IMR-90 (cell line): ENCODE data around the gene GRN. TPM values are rescaled to one million over a fixed set of nuclear protein-coding genes. Genes with fewer than 3 reads are reported as not detected.

ENCODE experiments used
- ATAC-seq: fragments of 200-7000 bp; cut with Tn5 transposase; 2 replicates; pipeline ENCODE4 v1.9.1; 2020; ENCODE audit warnings: low read depth, mild to moderate bottlenecking, moderate library complexity
- BruUV-seq: library from RNA; stranded (reverse); fragments of 400-500 nt; replicated peaks from 2 replicates; lab custom pipeline; 2021; lab: Mats Ljungman, UMichigan
- CTCF ChIA-PET: fragments of 300-600 bp; formaldehyde crosslinking; extraction: SDS; loops from one replicate; lab custom pipeline; 2021; ENCODE audit warnings: antibody characterized with exemption; lab: Yijun Ruan, JAX
- POLR2A ChIA-PET: fragments of 300-600 bp; sonication (Branson Sonifier 250); formaldehyde crosslinking; loops from one replicate; lab custom pipeline; 2022; ENCODE audit warnings: antibody characterized with exemption; ENCODE audit not compliant: unreplicated experiment; lab: Charles Lee
- DNase-seq: peaks from one replicate; pipeline ENCODE4 v3.0.0; 2013
- H2AFZ ChIP-seq: replicated peaks from 2 replicates; pipeline ENCODE3; 2013; ENCODE audit warnings: low read length, mild to moderate bottlenecking; ENCODE audit not compliant: poor library complexity
- H2AK5ac ChIP-seq: 2 replicates; pipeline ENCODE4 v1.6.1; 2013; ENCODE audit warnings: low read depth, low read length, inconsistent platforms
- H2AK9ac ChIP-seq: replicated peaks from 2 replicates; pipeline ENCODE3; 2013; ENCODE audit warnings: mild to moderate bottlenecking, low read depth, low read length, moderate library complexity; ENCODE audit not compliant: poor library complexity
- H2BK120ac ChIP-seq: 2 replicates; pipeline ENCODE4 v1.6.1; 2013; ENCODE audit warnings: low read depth, low read length, inconsistent platforms
- H2BK15ac ChIP-seq: 3 replicates; pipeline ENCODE4 v1.6.1; 2013; ENCODE audit warnings: low read depth, low read length, inconsistent platforms
- H2BK20ac ChIP-seq: 2 replicates; pipeline ENCODE4 v1.6.1; 2013; ENCODE audit warnings: low read depth, mild to moderate bottlenecking, inconsistent platforms, low read length, moderate library complexity
- H2BK5ac ChIP-seq: 2 replicates; pipeline ENCODE4 v1.6.1; 2013; ENCODE audit warnings: mild to moderate bottlenecking, low read depth, low read length, inconsistent platforms; ENCODE audit not compliant: poor library complexity, severe bottlenecking
- H3K14ac ChIP-seq: replicated peaks from 2 replicates; pipeline ENCODE4 v1.6.1; 2013; ENCODE audit warnings: low read depth, low read length, inconsistent platforms
- H3K18ac ChIP-seq: 2 replicates; pipeline ENCODE4 v1.6.1; 2013; ENCODE audit warnings: low read depth, low read length, control low read depth
- H3K23ac ChIP-seq: 2 replicates; pipeline ENCODE4 v1.6.1; 2013; ENCODE audit warnings: low read depth, low read length, inconsistent platforms
- H3K27ac ChIP-seq: 2 replicates; pipeline ENCODE4 v1.5.1; 2013; ENCODE audit warnings: mild to moderate bottlenecking, control low read depth, low read length; ENCODE audit not compliant: insufficient read depth
- H3K27me3 ChIP-seq: 2 replicates; pipeline ENCODE4 v1.6.1; 2013; ENCODE audit warnings: low read length; ENCODE audit not compliant: control insufficient read depth, insufficient read depth
- H3K36me3 ChIP-seq: 2 replicates; pipeline ENCODE4 v1.6.1; 2013; ENCODE audit warnings: low read length, mixed read lengths; ENCODE audit not compliant: control insufficient read depth, insufficient read depth
- H3K4ac ChIP-seq: 2 replicates; pipeline ENCODE4 v1.6.1; 2013; ENCODE audit warnings: low read depth, low read length, inconsistent platforms
- H3K4me1 ChIP-seq: 2 replicates; pipeline ENCODE4 v1.6.1; 2013; ENCODE audit warnings: low read length, mixed read lengths; ENCODE audit not compliant: control insufficient read depth, insufficient read depth
- H3K4me2 ChIP-seq: 2 replicates; pipeline ENCODE4 v1.6.1; 2013; ENCODE audit warnings: low read depth, mild to moderate bottlenecking, control low read depth, low read length, moderate library complexity
- H3K4me3 ChIP-seq: 2 replicates; pipeline ENCODE4 v1.5.1; 2013; ENCODE audit warnings: low read depth, mild to moderate bottlenecking, control low read depth, low read length, moderate library complexity; ENCODE audit not compliant: insufficient read depth
- H3K56ac ChIP-seq: 2 replicates; pipeline ENCODE4 v1.6.1; 2013; ENCODE audit warnings: low read length, inconsistent platforms; ENCODE audit not compliant: insufficient read depth; ENCODE audit errors: extremely low read depth
- H3K79me1 ChIP-seq, 2 experiments: 2 replicates each; pipeline ENCODE4 v1.6.1; 2013; ENCODE audit warnings: low read length in 2 of 2, inconsistent platforms in 1 of 2, low read depth in 1 of 2
- H3K9ac ChIP-seq: 2 replicates; pipeline ENCODE4 v1.6.1; 2013; ENCODE audit warnings: low read depth, low read length, control low read depth
- H3K9me1 ChIP-seq: 2 replicates; pipeline ENCODE4 v1.6.1; 2013; ENCODE audit warnings: low read length, inconsistent platforms; ENCODE audit not compliant: insufficient read depth
- H3K9me3 ChIP-seq: 2 replicates; pipeline ENCODE4 v1.6.1; 2013; ENCODE audit warnings: low read length; ENCODE audit not compliant: control insufficient read depth, insufficient read depth
- H4K20me1 ChIP-seq: 2 replicates; pipeline ENCODE4 v1.6.1; 2013; ENCODE audit warnings: low read length, inconsistent platforms; ENCODE audit not compliant: insufficient read depth
- H4K5ac ChIP-seq: 2 replicates; pipeline ENCODE4 v1.6.1; 2013; ENCODE audit warnings: mild to moderate bottlenecking, low read depth, low read length, control low read depth
- H4K8ac ChIP-seq, 2 experiments: 2 replicates each; pipeline ENCODE4 v1.6.1; 2013; ENCODE audit warnings: low read depth in 2 of 2, low read length in 2 of 2, control low read depth in 1 of 2, inconsistent platforms in 1 of 2
- H4K91ac ChIP-seq: 2 replicates; pipeline ENCODE4 v1.6.1; 2013; ENCODE audit warnings: low read depth, low read length, inconsistent platforms; ENCODE audit not compliant: insufficient read depth
- BHLHE40 ChIP-seq: fragments of 150-350 bp; IDR thresholded peaks from 2 replicates; pipeline ENCODE4 v1.6.1; 2016; ENCODE audit warnings: mild to moderate bottlenecking, low read depth, low read length
- CEBPB ChIP-seq: IDR thresholded peaks from 2 replicates; pipeline ENCODE4 v1.6.1; 2012; ENCODE audit warnings: low read depth, low read length, improper control_type of control experiment
- CHD1 ChIP-seq: IDR thresholded peaks from 2 replicates; pipeline ENCODE4 v1.6.1; 2012; ENCODE audit warnings: low read depth, low read length, improper control_type of control experiment
- ELK1 ChIP-seq: fragments of 150-350 bp; IDR thresholded peaks from 2 replicates; pipeline ENCODE4 v1.6.1; 2016; ENCODE audit warnings: low read depth, mild to moderate bottlenecking, low read length, moderate library complexity, borderline replicate concordance
- FOS ChIP-seq: fragments of 150-350 bp; IDR thresholded peaks from 2 replicates; pipeline ENCODE4 v1.6.1; 2016; ENCODE audit warnings: low read depth, low read length
- MAFK ChIP-seq: IDR thresholded peaks from 2 replicates; pipeline ENCODE4 v1.6.1; 2012; ENCODE audit warnings: low read depth, low read length, improper control_type of control experiment
- MXI1 ChIP-seq: IDR thresholded peaks from 2 replicates; pipeline ENCODE4 v1.6.1; 2012; ENCODE audit warnings: low read depth, mild to moderate bottlenecking, low read length, moderate library complexity, borderline replicate concordance
- POLR2A ChIP-seq: IDR thresholded peaks from 2 replicates; pipeline ENCODE4 v1.6.1; 2012; ENCODE audit warnings: mild to moderate bottlenecking, low read depth, low read length
- RCOR1 ChIP-seq: IDR thresholded peaks from 2 replicates; pipeline ENCODE4 v1.6.1; 2012; ENCODE audit warnings: mild to moderate bottlenecking, low read length, improper control_type of control experiment; ENCODE audit not compliant: insufficient replicate concordance
- RFX5 ChIP-seq: IDR thresholded peaks from 2 replicates; pipeline ENCODE4 v1.8.0; 2012; ENCODE audit warnings: low read depth, mild to moderate bottlenecking, low read length, moderate library complexity
- SMC3 ChIP-seq: fragments of 150-350 bp; IDR thresholded peaks from 2 replicates; pipeline ENCODE4 v1.6.1; 2016; ENCODE audit warnings: low read depth, mild to moderate bottlenecking, antibody characterized with exemption, low read length, moderate library complexity
- WGBS, 2 experiments: methylation state at CpG; one replicate each; pipeline versions ENCODE4 v1.1.5 to v1.1.7; 2013; ENCODE audit warnings: missing lambda C conversion rate in 2 of 2; ENCODE audit not compliant: insufficient read length in 1 of 2; ENCODE audit errors: extremely low coverage in 2 of 2; 5-methylcytosine and 5-hydroxymethylcytosine counted together
- dilution Hi-C: fragments of 300-500 bp; cut with HindIII; formaldehyde crosslinking; loops from one replicate; pipeline ENCODE4 v1.14.3; 2018; ENCODE audit warnings: low sequenced_read_pairs; ENCODE audit not compliant: unreplicated experiment
- in situ Hi-C: fragments of 300-500 bp; cut with MboI; formaldehyde crosslinking; loops from 3 replicates; pipeline ENCODE4 v1.14.3; 2019; ENCODE audit warnings: low sequenced_read_pairs, inconsistent platforms, mixed read lengths
- intact Hi-C: fragments of 100-400 bp; cut with micrococcal nuclease; formaldehyde crosslinking; loops from 2 replicates; pipeline ENCODE4 v1.10.0; 2022
- polyA plus RNA-seq, 3 experiments: library from polyadenylated mRNA; depleted of rRNA; stranded (reverse); fragments of >200 nt; gene quantifications; 2 replicates each; pipeline ENCODE4 v1.2.3, GENCODE V29; 2012; ENCODE audit warnings: low replicate concordance in 1 of 3
- total RNA-seq: library from RNA; depleted of rRNA; stranded (reverse); fragments of >200 nt; gene quantifications from 2 replicates; pipeline ENCODE4 v1.2.3, GENCODE V29; 2012
- TF ChIP-seq, protein P1 (sequence below): fragments of 150-350 bp; IDR thresholded peaks from 2 replicates; pipeline ENCODE4 v1.6.1; 2017; ENCODE audit warnings: mild to moderate bottlenecking, antibody characterized with exemption, low read length, low read depth

Gene GRN
- total and polyA plus RNA-seq, 2 of the 4 experiments (the other 2 are of a cell fraction): 38.9 to 494 TPM

- intact Hi-C loops (no loop called here), in situ Hi-C loops (no loop called here), dilution Hi-C loops (no loop called here)
- no peak for DNase-seq
- H2AK5ac ChIP-seq: no peak overlapping the region
- no peak overlapping the region for H3K4ac ChIP-seq
- H2BK20ac ChIP-seq: no peak overlapping the region
- peaks cover 11% of the 10 kb centered on the region for H4K20me1 ChIP-seq
- peaks cover 36% of the 10 kb centered on the region for H3K36me3 ChIP-seq
- H4K8ac ChIP-seq: no peak overlapping the region
- H3K56ac ChIP-seq: no peak overlapping the region
- no peaks in the 10 kb centered on the region for H3K9me3 ChIP-seq
- H3K4me3 ChIP-seq: no peak overlapping the region
- ChIA-PET POLR2A (no interaction called here), CTCF (no interaction called here)
- no peak overlapping the region for H2AK9ac ChIP-seq
- BruUV-seq: no TSS peak
- ATAC-seq: no peak
- TF ChIP-seq MXI1 (no peak), SMC3 (no peak), CEBPB (no peak), CHD1 (no peak), RCOR1 (no peak), MAFK (no peak), POLR2A (no peak), RFX5 (no peak), FOS (no peak), BHLHE40 (no peak), ELK1 (no peak)
- TF ChIP-seq, protein P1, sequence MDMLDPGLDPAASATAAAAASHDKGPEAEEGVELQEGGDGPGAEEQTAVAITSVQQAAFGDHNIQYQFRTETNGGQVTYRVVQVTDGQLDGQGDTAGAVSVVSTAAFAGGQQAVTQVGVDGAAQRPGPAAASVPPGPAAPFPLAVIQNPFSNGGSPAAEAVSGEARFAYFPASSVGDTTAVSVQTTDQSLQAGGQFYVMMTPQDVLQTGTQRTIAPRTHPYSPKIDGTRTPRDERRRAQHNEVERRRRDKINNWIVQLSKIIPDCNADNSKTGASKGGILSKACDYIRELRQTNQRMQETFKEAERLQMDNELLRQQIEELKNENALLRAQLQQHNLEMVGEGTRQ: no peak
- H2BK120ac ChIP-seq: no peak overlapping the region
- peaks cover 3% of the 10 kb centered on the region for H3K4me1 ChIP-seq
- H2BK5ac ChIP-seq: no peak overlapping the region
- 88% methylated on average over 4 of the region's 17 CpGs; no CpG with 5 or more reads in 1 of the 2 experiments for WGBS, 2 experiments
- H4K91ac ChIP-seq: no peak overlapping the region
- H3K79me1 ChIP-seq: peaks cover 0 to 6% of the 10 kb centered on the region in 2 experiments; a peak in 1 of 4 replicates
- no peaks in the 10 kb centered on the region for H3K27me3 ChIP-seq
- H3K18ac ChIP-seq: no peak overlapping the region
- no peak overlapping the region for H3K14ac ChIP-seq
- no peak overlapping the region for H2AFZ ChIP-seq
- no peaks in the 10 kb centered on the region; the same call in 1 of the 2 replicates for H3K9me1 ChIP-seq
- no peak overlapping the region for H4K5ac ChIP-seq
- H3K9ac ChIP-seq: no peak overlapping the region
- no peak overlapping the region for H2BK15ac ChIP-seq
- H3K27ac ChIP-seq: no peak overlapping the region
- no peak overlapping the region for H3K23ac ChIP-seq
- no peak overlapping the region for H3K4me2 ChIP-seq
Measured at GRCh38 chr17:44355642-44356099, 10.6 kb downstream of the GRN start.
